Measurements from ENCODE around the gene RAB11FIP5.
A peak's percentile ranks its signal among the peaks of the same experiment; 100 is the strongest.

GRCh38 chr2:73085691-73086090 lies 27.1 kb downstream of the RAB11FIP5 start:
- TF ChIP-seq CTCF (IDR thresholded peaks at IDR 0.05) (peak; percentile 51 to 85 (median 77)), POLR2AphosphoS5 (IDR thresholded peaks at IDR 0.05; ENCODE audit: insufficient read depth in 1 of 2, low read depth in 1 of 2) (no peak), POLR2A (IDR thresholded peaks at IDR 0.05) (no peak)
